MM.1S (cell line): ENCODE measurements around the gene ARVCF.

Experiments
- CTCF ChIP-seq: fragments of 300-600 bp; sonication (generic); IDR thresholded peaks from 2 replicates; pipeline ENCODE4 v1.5.1; 2016; ENCODE audit warnings: antibody characterized with exemption, low read length, mixed read lengths
- EZH2 ChIP-seq: fragments of 300-600 bp; sonication (generic); optimal IDR thresholded peaks from 2 replicates; pipeline ENCODE3; 2017; ENCODE audit warnings: low read depth, mild to moderate bottlenecking, antibody characterized with exemption, low read length, mixed read lengths
- EZH2phosphoT487 ChIP-seq: fragments of 300-600 bp; sonication (generic); IDR thresholded peaks from 2 replicates; pipeline ENCODE4 v1.6.1; 2018; ENCODE audit warnings: antibody characterized with exemption, low read length

GRCh38 chr22:19998232-19998951, 18.2 kb downstream of the ARVCF start:
- TF ChIP-seq CTCF: no peak
- no peak for TF ChIP-seq EZH2
- TF ChIP-seq EZH2phosphoT487: no peak
